ENCODE data around the gene ADGRE2.

The ADGRE2 gene

GRCh38 chr19:14761607-14762006 lies 16.8 kb downstream of the ADGRE2 start:
- TF ChIP-seq SIN3A (IDR thresholded peaks at IDR 0.05; ENCODE audit: borderline replicate concordance, insufficient read depth, low read length) (no peak), POLR2AphosphoS5 (IDR thresholded peaks at IDR 0.05; ENCODE audit: low read depth, low read length) (no peak), FOXP2 (optimal IDR thresholded peaks at IDR 0.05; ENCODE audit: borderline replicate concordance, extremely low read depth, extremely low read length, insufficient read depth) (no peak), REST (IDR thresholded peaks at IDR 0.05; ENCODE audit: insufficient read depth in 1 of 2, low read depth in 2 of 2, low read length in 2 of 2) (no peak), TAF1 (IDR thresholded peaks at IDR 0.05; ENCODE audit: borderline replicate concordance, insufficient read depth, low read length) (no peak)

GRCh38 chr19:14758816-14759215 lies 19.5 kb downstream of the ADGRE2 start:
- TF ChIP-seq FOXP2 (optimal IDR thresholded peaks at IDR 0.05; ENCODE audit: borderline replicate concordance, extremely low read depth, extremely low read length, insufficient read depth) (no peak), TAF1 (IDR thresholded peaks at IDR 0.05; ENCODE audit: borderline replicate concordance, insufficient read depth, low read length) (no peak), REST (IDR thresholded peaks at IDR 0.05; ENCODE audit: insufficient read depth in 1 of 2, low read depth in 2 of 2, low read length in 2 of 2) (no peak), POLR2AphosphoS5 (IDR thresholded peaks at IDR 0.05; ENCODE audit: low read depth, low read length) (no peak), SIN3A (IDR thresholded peaks at IDR 0.05; ENCODE audit: borderline replicate concordance, insufficient read depth, low read length) (no peak)

GRCh38 chr19:14748601-14749000 lies 29.8 kb downstream of the ADGRE2 start:
- TF ChIP-seq SIN3A (IDR thresholded peaks at IDR 0.05; ENCODE audit: borderline replicate concordance, insufficient read depth, low read length) (no peak), TAF1 (IDR thresholded peaks at IDR 0.05; ENCODE audit: borderline replicate concordance, insufficient read depth, low read length) (no peak), REST (IDR thresholded peaks at IDR 0.05; ENCODE audit: insufficient read depth in 1 of 2, low read depth in 2 of 2, low read length in 2 of 2) (no peak)

- TF ChIP-seq TAF1 (IDR thresholded peaks at IDR 0.05; ENCODE audit: borderline replicate concordance, insufficient read depth, low read length) (no peak), REST (IDR thresholded peaks at IDR 0.05; ENCODE audit: insufficient read depth in 1 of 2, low read depth in 2 of 2, low read length in 2 of 2) (no peak), FOXP2 (optimal IDR thresholded peaks at IDR 0.05; ENCODE audit: borderline replicate concordance, extremely low read depth, extremely low read length, insufficient read depth) (no peak), SIN3A (IDR thresholded peaks at IDR 0.05; ENCODE audit: borderline replicate concordance, insufficient read depth, low read length) (no peak), POLR2AphosphoS5 (IDR thresholded peaks at IDR 0.05; ENCODE audit: low read depth, low read length) (no peak)
Observed at GRCh38 chr19:14746886-14747285, 31.5 kb downstream of the ADGRE2 start.

- TF ChIP-seq POLR2AphosphoS5 (IDR thresholded peaks at IDR 0.05; ENCODE audit: low read depth, low read length) (no peak), TAF1 (IDR thresholded peaks at IDR 0.05; ENCODE audit: borderline replicate concordance, insufficient read depth, low read length) (no peak), FOXP2 (optimal IDR thresholded peaks at IDR 0.05; ENCODE audit: borderline replicate concordance, extremely low read depth, extremely low read length, insufficient read depth) (no peak), REST (IDR thresholded peaks at IDR 0.05; ENCODE audit: insufficient read depth in 1 of 2, low read depth in 2 of 2, low read length in 2 of 2) (no peak), SIN3A (IDR thresholded peaks at IDR 0.05; ENCODE audit: borderline replicate concordance, insufficient read depth, low read length) (no peak)
Observed at GRCh38 chr19:14735915-14736314, 42.4 kb downstream of the ADGRE2 start.
